HUES48 (cell line): ENCODE measurements around the gene COL8A2.

Source experiments
- H3K27ac ChIP-seq: one replicate; pipeline ENCODE4 v1.7.0; 2013; ENCODE audit warnings: low read depth, low read length, inconsistent platforms
- H3K27me3 ChIP-seq: 2 replicates; pipeline ENCODE4 v1.6.1; 2013; ENCODE audit warnings: mild to moderate bottlenecking, low read length; ENCODE audit not compliant: control insufficient read depth, insufficient read depth
- H3K36me3 ChIP-seq: 2 replicates; pipeline ENCODE4 v1.6.1; 2013; ENCODE audit warnings: low read length; ENCODE audit not compliant: control insufficient read depth, insufficient read depth
- H3K4me1 ChIP-seq: 2 replicates; pipeline ENCODE4 v1.6.1; 2013; ENCODE audit warnings: mild to moderate bottlenecking, low read length; ENCODE audit not compliant: control insufficient read depth, insufficient read depth
- H3K4me3 ChIP-seq: 2 replicates; pipeline ENCODE4 v1.5.1; 2013; ENCODE audit warnings: mild to moderate bottlenecking, low read depth, low read length
- H3K9ac ChIP-seq: 2 replicates; pipeline ENCODE4 v1.6.1; 2013; ENCODE audit warnings: mild to moderate bottlenecking, low read depth, low read length, moderate library complexity
- H3K9me3 ChIP-seq: 2 replicates; pipeline ENCODE4 v1.6.1; 2013; ENCODE audit warnings: low read length; ENCODE audit not compliant: control insufficient read depth, insufficient read depth

The COL8A2 gene

DNA sequence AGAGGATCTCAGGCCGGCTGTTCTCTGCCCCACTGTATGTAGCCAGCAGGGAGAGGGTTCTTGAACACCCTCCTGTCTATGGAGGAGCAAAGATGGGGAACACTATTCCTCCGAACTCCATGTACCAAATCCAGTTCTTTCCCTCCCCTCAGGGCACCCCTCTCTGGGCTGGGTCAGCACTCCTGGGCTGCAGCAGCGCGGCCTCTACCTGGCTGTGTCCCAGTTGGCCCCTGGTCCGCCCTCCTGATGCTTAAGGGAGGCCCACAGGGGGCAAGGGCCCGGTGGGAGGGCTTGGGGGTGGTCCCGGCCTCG lies 36.8 kb downstream of the COL8A2 start:
- Histone ChIP-seq H3K9me3 (no peaks in the 10 kb centered on the region), H3K4me1 (peaks cover 9% of the 10 kb centered on the region; the same call in 1 of the 2 replicates), H3K4me3 (peak overlapping the region; percentile 93), H3K27me3 (no peaks in the 10 kb centered on the region; the same call in 1 of the 2 replicates), H3K9ac (no peak overlapping the region), H3K36me3 (peaks cover 29% of the 10 kb centered on the region), H3K27ac (peak overlapping the region; percentile 23)

DNA sequence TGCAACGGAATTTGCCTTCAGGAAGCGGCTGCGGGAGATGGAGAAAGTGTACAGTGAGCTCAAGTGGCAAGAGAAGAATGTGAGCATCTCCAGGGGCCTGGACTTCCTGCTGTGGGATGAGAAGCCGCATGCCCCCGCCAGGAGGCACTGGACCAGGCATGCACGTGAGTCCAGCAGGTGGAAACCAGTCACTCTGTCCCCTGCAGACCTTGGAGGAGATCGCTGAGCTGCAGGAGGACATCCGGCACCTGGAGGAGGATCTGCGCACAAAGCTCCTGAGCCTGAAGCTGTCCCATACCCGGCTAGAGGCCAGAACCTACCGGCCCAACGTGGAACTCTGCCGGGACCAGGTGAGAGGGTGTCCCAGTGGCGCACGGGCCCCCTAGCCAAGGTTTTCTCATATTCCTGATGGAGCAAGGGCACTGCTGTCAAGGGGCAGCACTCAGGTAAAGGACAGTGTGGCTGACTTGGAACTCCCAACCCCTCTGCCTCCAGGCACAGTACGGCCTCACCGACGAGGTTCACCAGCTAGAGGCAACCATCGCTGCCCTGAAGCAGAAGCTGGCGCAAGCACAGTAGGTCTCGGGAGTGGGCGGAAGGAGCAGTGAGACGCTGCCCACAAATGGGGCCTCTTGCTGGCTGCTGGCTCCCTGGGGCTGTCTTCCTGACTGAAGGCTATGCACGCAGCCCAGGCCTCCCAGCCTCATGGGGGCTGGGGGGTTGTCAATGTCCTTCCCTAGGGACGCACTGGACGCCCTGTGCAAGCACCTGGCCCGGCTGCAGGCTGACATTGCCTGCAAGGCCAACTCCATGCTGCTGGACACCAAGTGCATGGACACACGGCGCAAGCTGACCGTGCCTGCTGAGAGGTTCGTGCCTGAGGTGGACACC lies 37.5 kb downstream of the COL8A2 start:
- Histone ChIP-seq H3K4me1 (peaks cover 9% of the 10 kb centered on the region; the same call in 1 of the 2 replicates), H3K9me3 (no peaks in the 10 kb centered on the region), H3K9ac (no peak overlapping the region), H3K4me3 (no peak overlapping the region), H3K27ac (no peak overlapping the region), H3K36me3 (peaks cover 21% of the 10 kb centered on the region), H3K27me3 (no peaks in the 10 kb centered on the region; the same call in 1 of the 2 replicates)

DNA sequence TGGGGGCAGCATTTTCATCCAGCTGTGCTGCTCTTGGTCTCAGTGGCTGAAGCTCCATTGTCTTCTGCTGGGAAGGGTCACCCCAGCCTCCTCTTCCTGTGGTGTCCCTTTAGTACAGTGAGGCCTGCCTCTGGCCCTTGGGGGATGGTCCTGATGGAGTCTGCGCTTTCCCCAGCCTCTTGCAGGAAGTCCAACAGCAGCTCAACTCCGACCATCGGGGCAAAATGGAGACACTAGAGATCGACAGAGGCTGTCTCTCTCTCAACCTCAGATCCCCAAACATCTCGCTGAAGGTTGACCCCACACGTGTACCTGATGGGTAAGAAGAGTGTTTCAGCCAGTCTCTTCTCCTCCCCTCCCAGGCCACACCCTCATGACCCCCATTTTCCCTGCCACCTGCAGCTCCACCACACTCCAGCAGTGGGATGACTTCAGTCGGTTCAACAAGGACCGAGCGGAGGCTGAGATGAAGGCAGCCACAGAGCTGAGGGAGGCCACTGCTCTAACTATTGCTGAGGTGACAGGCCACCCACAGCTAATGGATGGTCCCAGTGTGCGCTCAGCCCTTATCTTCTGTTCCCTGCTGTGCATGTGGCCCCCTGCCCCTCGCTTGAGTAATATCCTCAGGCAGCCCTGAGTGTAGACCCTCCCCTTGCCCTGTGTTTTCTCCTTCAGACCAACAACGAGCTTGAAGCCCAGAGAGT lies 38.3 kb downstream of the COL8A2 start:
- peaks cover 9% of the 10 kb centered on the region; the same call in 1 of the 2 replicates for H3K4me1 ChIP-seq
- no peak overlapping the region for H3K4me3 ChIP-seq
- no peaks in the 10 kb centered on the region; the same call in 1 of the 2 replicates for H3K27me3 ChIP-seq
- no peaks in the 10 kb centered on the region for H3K9me3 ChIP-seq
- peaks cover 13% of the 10 kb centered on the region for H3K36me3 ChIP-seq
- H3K27ac ChIP-seq, result no peak overlapping the region
- H3K9ac ChIP-seq, result no peak overlapping the region

DNA sequence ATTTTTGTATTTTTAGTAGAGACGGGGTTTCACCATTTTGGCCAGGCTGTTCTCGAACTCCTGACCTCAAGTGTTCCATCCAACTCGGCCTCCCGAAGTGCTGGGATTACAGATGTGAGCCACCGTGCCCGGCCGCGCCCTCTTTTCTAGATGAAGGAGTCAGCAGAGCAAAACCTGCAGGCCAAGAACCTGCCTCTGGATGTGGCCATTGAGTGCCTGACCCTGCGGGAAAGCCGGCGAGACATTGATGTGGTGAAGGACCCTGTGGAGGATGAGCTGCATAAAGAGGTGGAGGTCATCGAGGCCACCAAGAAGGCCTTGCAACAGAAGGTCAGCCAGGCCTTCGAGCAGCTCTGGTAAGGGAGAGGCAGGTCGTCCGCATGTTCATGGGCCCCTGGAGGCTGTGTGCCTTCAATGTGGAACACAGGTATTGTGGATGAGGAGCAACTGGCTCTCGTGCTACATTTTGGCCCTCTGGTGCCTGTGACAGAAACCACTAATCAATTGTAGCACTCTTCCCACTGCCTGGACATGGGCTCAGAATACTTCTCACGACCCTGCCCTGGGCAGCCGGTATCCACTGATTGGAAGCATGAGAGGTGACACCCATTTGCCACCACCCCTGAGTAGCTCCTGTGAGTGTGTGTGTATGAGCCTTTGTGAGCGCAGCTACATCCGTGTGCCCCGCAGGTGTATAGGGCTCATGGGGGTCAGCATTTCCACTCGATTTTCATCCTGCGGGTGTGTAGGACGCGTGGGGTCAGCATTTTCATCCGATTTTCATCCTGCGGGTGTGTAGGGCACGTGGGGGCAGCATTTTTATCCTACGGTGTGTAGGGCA lies 39.1 kb downstream of the COL8A2 start:
- H3K4me1 ChIP-seq, result peaks cover 9% of the 10 kb centered on the region; the same call in 1 of the 2 replicates
- no peaks in the 10 kb centered on the region; the same call in 1 of the 2 replicates for H3K27me3 ChIP-seq
- H3K9ac ChIP-seq, result no peak overlapping the region
- H3K27ac ChIP-seq, result no peak overlapping the region
- no peak overlapping the region for H3K4me3 ChIP-seq
- H3K9me3 ChIP-seq, result no peaks in the 10 kb centered on the region
- peaks cover 6% of the 10 kb centered on the region for H3K36me3 ChIP-seq

DNA sequence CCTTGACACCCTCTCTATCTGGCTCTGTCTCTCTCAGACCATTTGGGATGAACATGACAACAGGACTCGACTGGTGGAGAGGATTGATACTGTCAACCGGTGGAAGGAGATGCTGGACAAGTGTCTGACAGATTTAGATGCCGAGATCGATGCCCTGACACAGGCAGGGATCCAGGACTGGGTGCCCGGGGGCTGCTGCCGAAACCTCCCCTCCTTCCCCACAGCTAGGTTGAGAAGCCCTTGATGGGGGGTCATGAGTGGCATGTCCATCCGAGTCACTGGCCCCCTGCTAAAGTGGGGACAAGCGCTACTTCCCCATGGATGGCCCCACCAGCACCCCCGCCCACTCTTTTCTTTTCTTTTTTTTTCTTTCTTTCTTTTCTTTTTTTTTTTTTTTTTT lies 39.9 kb downstream of the COL8A2 start:
- H3K4me3 ChIP-seq, result no peak overlapping the region
- no peaks in the 10 kb centered on the region; the same call in 1 of the 2 replicates for H3K27me3 ChIP-seq
- H3K9ac ChIP-seq, result no peak overlapping the region

DNA sequence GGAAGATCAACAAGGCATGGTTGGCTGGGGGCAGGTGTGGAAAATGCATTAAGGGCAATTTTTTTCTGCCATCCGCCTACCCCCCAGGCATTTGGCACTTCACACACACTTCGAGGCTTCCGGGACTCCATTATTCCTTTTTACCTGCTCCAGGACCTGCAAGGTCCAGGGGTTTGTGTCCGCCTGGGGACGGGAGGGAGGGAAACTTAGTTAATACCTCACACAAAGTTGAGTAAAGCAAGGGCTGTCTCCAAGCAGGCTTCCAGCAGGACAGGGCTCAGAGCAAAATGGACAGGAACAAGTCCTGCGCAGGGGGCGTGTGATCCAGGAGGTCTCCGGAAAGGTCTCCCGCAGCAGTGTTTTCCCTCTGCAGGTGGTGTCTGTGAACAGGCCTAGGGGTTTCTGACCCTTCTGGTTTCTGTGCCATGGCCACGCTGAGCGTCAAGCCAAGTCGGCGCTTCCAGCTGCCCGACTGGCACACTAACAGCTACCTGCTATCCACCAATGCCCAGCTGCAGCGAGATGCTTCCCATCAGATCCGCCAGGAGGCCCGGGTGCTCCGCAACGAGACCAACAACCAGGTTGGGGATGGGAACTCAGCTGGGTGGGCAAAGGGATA lies 40.4 kb downstream of the COL8A2 start:
- no peak overlapping the region for H3K9ac ChIP-seq
- H3K36me3 ChIP-seq, result no peaks in the 10 kb centered on the region
- peak overlapping the region; percentile 66 for H3K4me3 ChIP-seq
- H3K4me1 ChIP-seq, result peaks cover 3% of the 10 kb centered on the region; the same call in 1 of the 2 replicates
- H3K27ac ChIP-seq, result peak overlapping the region; percentile 35
- H3K9me3 ChIP-seq, result no peaks in the 10 kb centered on the region
- H3K27me3 ChIP-seq, result no peaks in the 10 kb centered on the region; the same call in 1 of the 2 replicates

More for the DNA sequence above, 39.9 kb downstream of the COL8A2 start:
- 0 out of 2 replicates have a peak, but pooled peaks cover under 1% of the 10 kb centered on the region for H3K36me3 ChIP-seq
- H3K4me1 ChIP-seq, result peaks cover 8% of the 10 kb centered on the region; the same call in 1 of the 2 replicates
- no peaks in the 10 kb centered on the region for H3K9me3 ChIP-seq
- no peak overlapping the region for H3K27ac ChIP-seq

DNA sequence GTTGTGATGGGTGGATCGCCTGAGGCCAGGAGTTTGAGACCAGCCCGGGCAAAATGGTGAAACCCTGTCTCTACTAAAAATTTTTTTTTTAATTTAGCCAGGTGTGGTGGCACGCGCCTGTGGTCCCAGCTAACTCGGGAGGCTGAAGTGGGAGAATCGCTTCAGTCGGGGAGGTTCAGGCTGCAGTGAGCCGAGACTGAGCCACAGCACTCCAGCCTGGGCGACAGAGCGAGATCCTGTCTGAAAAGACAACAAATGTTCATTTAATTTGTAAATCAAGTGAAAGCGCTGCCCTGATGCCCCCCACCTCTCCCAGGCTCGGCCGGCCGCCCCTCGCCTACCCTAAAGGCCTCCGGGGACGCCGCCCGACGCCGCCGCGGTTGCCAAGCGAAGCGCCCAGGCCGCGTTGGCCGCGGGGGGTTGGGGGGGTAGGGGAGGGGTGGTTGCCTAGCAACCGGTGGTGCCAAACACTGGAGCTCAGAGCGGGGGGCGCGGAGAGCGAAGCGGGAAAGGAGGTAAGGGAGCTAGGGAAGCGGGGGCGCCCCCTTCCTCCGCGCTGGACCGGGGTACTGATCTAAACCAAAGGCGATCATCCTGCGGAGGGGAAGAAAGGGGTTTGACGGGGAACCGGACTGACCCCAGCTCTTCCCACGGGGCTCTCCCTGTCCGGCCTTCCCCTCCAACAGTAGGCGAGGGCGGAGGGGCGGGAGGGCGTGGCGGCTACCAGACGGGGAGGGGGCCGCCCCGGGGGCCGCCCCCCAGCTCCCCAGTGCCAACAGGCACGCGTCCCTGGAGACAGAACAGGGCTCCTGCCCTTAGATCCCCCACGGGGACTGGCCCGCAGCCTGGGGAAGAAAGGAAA lies 41.2 kb downstream of the COL8A2 start, which contains the start of gene TEKT2:
Gene TEKT2, plus strand, starts transcription at position 460 of the 862 bp plus-strand sequence. CDS start 828 bp downstream, outside the sequence.
- H3K9me3 ChIP-seq, result no peaks in the 10 kb centered on the region
- H3K4me3 ChIP-seq, result peak within 1 kb of the TSS; percentile 66
- no peaks in the 10 kb centered on the region; the same call in 1 of the 2 replicates for H3K27me3 ChIP-seq
- peak within 1 kb of the TSS; percentile 35 for H3K27ac ChIP-seq
- peak within 1 kb of the TSS; percentile 57; the same call in 1 of the 2 replicates for H3K9ac ChIP-seq
- H3K36me3 ChIP-seq, result no peaks in the 10 kb centered on the region
- 0 out of 2 replicates have a peak, but pooled peaks cover 3% of the 10 kb centered on the region for H3K4me1 ChIP-seq

DNA sequence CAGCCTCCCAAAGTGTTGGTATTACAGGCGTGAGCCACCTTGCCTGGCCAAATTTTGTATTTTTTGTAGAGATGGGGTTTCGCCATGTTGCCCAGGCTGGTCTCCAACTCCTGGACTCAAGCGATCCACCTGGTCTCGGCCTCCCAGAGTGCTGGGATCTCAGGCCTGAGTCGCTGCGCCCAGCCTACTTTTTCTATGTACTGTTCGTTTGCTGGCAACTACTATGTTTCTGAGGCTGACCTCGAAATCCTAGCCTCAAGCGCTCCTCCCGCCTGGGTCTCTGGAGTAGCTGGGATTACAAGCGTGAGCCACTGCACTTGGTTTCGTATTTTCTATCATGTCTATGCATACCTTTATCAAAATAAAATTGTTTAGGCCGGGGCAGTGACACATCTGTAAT lies 41.8 kb downstream of the COL8A2 start:
- H3K27me3 ChIP-seq, result no peaks in the 10 kb centered on the region; the same call in 1 of the 2 replicates
- H3K4me1 ChIP-seq, result 0 out of 2 replicates have a peak, but pooled peaks cover under 1% of the 10 kb centered on the region
- H3K9ac ChIP-seq, result no peak overlapping the region
- peak overlapping the region; percentile 66; the same call in 1 of the 2 replicates for H3K4me3 ChIP-seq
- H3K36me3 ChIP-seq, result no peaks in the 10 kb centered on the region
- H3K27ac ChIP-seq, result no peak overlapping the region
- H3K9me3 ChIP-seq, result no peaks in the 10 kb centered on the region

DNA sequence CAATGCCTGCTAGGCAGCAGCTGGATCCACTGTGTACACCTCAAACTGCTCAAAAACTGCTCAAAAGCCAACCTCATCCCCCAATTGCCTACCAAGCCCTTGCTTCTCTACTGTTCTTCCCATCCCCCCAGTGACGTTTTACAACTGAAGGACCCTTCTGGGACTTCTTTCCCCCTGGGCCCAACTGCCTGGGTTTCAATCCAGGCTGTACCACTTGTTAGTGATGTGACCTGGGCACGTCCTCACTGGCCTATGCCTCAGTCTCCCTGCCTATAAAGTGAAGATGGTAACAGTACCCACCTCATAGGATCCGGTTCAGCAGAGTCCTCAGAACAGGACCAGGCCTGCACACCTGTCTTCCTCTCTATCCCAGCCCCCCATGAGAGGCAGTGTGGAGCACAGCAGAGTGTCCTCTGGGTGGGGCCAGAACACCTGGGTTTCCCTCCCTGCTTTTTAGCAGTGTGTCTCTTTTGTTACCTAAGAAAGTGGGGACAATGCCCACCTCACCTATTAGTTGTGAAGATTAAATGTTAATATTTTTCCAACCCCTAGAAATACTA lies 43.0 kb downstream of the COL8A2 start:
- Histone ChIP-seq H3K4me1 (no peaks in the 10 kb centered on the region), H3K27ac (no peak overlapping the region), H3K9ac (no peak overlapping the region), H3K27me3 (no peaks in the 10 kb centered on the region; the same call in 1 of the 2 replicates), H3K4me3 (no peak overlapping the region), H3K36me3 (no peaks in the 10 kb centered on the region), H3K9me3 (no peaks in the 10 kb centered on the region)
